Fibroblast of skin of scalp (primary cell): ENCODE measurements around the gene PEX5.
"Not testable (repeated sequence)": the region's sequence is repeated elsewhere in the genome, so short reads cannot be mapped to it uniquely, and the experiment has no call there.

ENCODE experiments used
- DNase-seq: peaks from one replicate; pipeline ENCODE4 v3.0.0-alpha.2; 2013

Gene PEX5

DNA sequence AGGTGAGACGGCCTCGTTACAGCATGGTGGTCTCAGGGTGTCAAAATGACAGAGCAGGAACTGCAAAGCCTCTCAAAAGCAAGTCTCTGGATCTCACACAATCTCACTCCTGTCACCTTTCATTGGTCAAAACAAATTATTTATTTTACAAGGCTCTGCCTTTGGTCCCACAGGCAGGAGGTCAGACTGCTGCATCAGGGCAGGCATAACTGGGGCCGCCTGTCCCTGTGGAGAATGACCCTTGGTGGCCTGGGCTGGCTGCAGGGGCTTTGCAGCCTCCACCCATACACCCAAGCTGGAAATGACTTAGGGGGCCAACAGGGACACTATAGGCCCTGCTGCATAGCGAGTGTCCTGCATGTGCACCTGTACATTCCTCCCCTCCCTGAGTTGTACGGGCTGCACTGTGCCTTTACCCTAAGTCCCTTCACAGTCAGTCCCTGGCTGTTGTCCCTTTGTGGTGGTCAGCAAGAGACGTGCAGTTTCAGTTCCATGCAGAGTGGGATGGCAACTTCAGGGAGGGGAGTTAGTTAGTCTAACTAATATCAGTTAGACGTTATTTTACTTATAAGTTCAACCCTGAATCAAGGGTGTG is 28.1 kb downstream of the PEX5 start:
- no peak for DNase-seq

- DNase-seq: peak; percentile 71
Measured at GRCh38 chr12:7219599-7220243, 30.2 kb downstream of the PEX5 start.

DNA sequence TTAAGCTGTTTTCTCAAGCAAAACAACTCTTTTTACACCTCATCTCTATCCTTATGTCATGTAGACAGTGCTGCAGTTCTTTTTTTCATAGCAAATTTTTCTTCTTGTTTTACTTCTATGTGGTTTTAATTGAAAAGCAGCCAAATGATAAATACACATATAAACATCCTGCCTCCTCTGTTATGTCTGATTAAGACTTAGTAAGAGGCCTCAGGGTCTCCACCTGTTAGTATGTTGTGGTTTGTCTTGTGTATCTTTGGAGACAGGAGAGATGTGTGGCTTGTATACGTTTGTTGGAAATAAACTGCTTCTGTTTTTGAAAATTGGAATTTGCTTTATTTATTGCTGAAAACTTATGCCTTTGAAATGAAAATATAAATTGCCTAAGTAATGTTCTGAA is 32.0 kb downstream of the PEX5 start:
- no peak for DNase-seq

DNA sequence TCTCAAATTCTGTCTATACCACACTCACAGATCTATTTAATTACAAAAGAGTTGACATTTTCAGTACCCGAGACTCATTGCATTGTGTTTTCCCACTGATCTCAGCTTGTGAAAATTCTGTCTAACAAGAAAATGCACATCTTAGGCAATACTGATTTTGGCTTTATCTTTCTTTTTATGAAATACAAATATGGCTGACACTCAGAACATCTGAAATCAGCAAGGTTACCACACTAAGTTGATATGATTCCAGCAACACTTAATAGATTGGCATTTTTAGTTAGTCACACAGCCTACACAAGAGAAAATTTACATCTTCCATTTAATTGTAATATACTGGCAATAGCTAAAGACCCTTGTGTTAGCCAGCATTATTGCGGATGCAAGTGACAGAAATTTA is 40.3 kb downstream of the PEX5 start:
- no peak for DNase-seq

- DNase-seq: peak; percentile 11
Measured at GRCh38 chr12:7241404-7242005, 52.0 kb downstream of the PEX5 start.

- DNase-seq: no peak
Measured at GRCh38 chr12:7242176-7243101, 53.0 kb downstream of the PEX5 start.

DNA sequence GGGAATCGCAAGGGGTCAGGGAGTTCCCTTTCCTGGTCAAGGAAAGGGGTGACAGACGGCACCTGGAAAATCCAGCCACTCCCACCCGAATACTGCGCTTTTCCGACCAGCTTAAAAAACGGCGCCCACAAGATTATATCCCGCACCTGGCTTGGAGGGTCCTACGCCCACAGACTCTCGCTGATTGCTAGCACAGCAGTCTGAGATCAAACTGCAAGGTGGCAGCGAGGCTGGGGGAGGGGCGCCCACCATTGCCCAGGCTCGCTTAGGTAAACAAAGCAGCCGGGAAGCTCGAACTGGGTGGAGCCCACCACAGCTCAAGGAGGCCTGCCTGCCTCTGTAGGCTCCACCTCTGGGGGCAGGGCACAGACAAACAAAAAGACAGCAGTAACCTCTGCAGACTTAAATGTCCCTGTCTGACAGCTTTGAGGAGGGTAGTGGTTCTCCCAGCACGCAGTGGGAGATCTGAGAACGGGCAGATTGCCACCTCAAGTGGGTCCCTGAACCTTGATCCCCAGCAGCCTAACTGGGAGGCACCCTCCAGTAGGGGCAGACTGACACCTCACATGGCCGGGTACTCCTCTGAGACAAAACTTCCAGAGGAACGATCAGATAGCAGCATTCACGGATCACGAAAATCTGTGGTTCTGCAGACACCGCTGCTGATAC is 62.0 kb downstream of the PEX5 start:
- not testable (repeated sequence) for DNase-seq

DNA sequence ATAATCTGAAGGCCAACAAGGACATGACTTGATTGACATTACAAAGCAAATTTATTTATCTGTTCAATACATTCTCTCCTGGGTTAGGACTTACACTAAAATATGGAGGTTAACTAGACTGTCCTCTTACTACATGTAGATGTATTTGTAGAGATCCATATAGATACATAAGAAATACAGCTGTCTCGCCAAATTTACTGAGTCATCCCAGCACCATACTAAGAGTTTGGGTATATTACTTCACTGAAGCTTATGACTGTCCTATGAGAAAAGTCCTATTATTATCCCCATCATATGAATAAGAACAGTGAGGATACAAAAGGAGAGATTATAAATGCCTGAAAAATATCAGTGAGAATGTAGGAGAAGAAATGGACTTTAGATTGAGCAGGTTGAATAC is 69.6 kb downstream of the PEX5 start:
- no peak for DNase-seq
